Rectal smooth muscle tissue (tissue), 1 donor: Measurements from ENCODE around the gene MUC5AC.

Experiments used
- H3K27ac ChIP-seq: one replicate; pipeline ENCODE4 v1.7.0; 2013; ENCODE audit warnings: low read depth, low read length, inconsistent platforms
- H3K27me3 ChIP-seq: one replicate; pipeline ENCODE4 v1.7.0; 2013; ENCODE audit warnings: low read length; ENCODE audit not compliant: control insufficient read depth, insufficient read depth
- H3K36me3 ChIP-seq: one replicate; pipeline ENCODE4 v1.7.0; 2013; ENCODE audit warnings: low read length; ENCODE audit not compliant: control insufficient read depth, insufficient read depth
- H3K4me1 ChIP-seq: one replicate; pipeline ENCODE4 v1.7.0; 2013; ENCODE audit warnings: low read length; ENCODE audit not compliant: control insufficient read depth, insufficient read depth
- H3K4me3 ChIP-seq: one replicate; pipeline ENCODE4 v1.7.0; 2013; ENCODE audit warnings: low read length
- H3K9ac ChIP-seq: one replicate; pipeline ENCODE4 v1.7.0; 2013; ENCODE audit warnings: low read length

MUC5AC gene

GRCh38 chr11:1126935-1127663 is 30.7 kb upstream of the MUC5AC start:
- Histone ChIP-seq H3K27me3 (peaks cover 3% of the 10 kb centered on the region), H3K9ac (no peak overlapping the region), H3K36me3 (no peaks in the 10 kb centered on the region), H3K4me1 (no peaks in the 10 kb centered on the region), H3K27ac (no peak overlapping the region), H3K4me3 (no peak overlapping the region)

DNA sequence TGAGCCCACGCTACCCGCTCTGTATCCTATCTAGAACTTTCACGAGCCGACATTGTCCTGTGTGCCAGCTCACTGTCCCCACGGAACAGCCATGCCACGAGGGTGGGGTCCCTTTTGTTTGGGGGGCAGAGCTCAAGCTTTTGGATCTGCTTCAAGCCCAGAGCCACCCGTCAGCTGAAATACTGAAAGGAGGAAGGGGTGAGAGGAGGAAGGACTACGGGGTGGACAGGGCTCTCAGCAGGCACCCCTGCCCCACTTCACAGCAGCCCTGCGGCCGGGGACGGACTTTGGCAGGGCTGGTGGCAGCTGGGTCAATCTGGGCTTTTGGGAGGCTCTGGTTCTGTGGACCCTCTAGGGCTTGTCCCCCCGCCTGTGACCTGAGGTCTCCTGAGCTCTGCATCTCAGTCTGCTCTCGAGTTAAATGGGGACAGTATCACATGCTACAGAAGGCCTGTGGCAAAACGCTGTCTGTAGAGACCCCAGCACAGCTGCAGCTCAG is 30.0 kb upstream of the MUC5AC start:
- H3K9ac ChIP-seq, result no peak overlapping the region
- H3K27ac ChIP-seq, result no peak overlapping the region
- H3K4me1 ChIP-seq, result no peaks in the 10 kb centered on the region
- no peaks in the 10 kb centered on the region for H3K36me3 ChIP-seq
- no peak overlapping the region for H3K4me3 ChIP-seq
- H3K27me3 ChIP-seq, result peaks cover 3% of the 10 kb centered on the region

GRCh38 chr11:1128311-1129142 is 29.2 kb upstream of the MUC5AC start:
- no peak overlapping the region for H3K9ac ChIP-seq
- H3K4me3 ChIP-seq, result no peak overlapping the region
- H3K4me1 ChIP-seq, result no peaks in the 10 kb centered on the region
- no peak overlapping the region for H3K27ac ChIP-seq
- peaks cover 3% of the 10 kb centered on the region for H3K27me3 ChIP-seq
- H3K36me3 ChIP-seq, result no peaks in the 10 kb centered on the region

- Histone ChIP-seq H3K4me1 (no peaks in the 10 kb centered on the region), H3K27me3 (peaks cover 3% of the 10 kb centered on the region), H3K27ac (no peak overlapping the region), H3K36me3 (no peaks in the 10 kb centered on the region), H3K4me3 (no peak overlapping the region), H3K9ac (no peak overlapping the region)
Measured at GRCh38 chr11:1129143-1129610, 28.6 kb upstream of the MUC5AC start.

- peaks cover 3% of the 10 kb centered on the region for H3K27me3 ChIP-seq
Measured at GRCh38 chr11:1129611-1130160, 28.1 kb upstream of the MUC5AC start.

DNA sequence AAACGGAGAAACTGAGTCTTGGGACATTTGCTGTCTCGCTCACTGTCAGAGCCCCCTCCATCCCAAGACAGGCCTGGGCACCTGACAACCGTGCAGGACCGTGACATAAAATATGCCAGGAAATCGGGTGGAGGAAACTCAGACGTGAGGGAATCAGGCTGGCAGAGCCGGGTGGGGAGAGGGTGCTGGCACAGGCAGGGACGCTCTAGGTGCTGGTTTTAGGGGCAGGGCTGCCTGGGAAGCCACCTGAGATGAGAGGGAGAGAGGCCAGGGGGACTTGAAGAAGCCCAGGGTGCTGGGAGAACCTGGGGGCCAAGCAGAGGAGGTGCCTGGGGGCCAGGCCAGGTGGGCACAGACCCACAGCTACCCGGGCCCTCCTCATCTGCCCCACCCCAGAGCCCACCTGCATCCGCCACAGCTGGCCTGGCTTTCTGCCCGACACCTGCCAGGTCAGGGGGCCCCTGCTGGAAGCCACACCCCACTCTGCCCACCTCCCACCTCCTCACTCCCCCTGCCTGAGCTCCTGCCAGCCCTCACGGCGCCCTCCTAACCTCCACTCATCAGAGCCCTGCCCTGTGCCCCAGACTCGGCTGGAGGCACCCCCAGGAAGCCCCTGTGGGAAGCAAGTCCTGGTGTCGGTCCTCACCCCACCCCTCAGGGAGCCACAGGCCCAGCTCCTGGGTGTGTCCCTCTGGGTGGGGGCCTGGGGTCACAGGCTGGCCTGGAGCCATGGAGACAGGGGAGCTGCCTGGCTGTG is 27.3 kb upstream of the MUC5AC start:
- no peaks in the 10 kb centered on the region for H3K4me1 ChIP-seq
- peaks cover 3% of the 10 kb centered on the region for H3K27me3 ChIP-seq
- H3K27ac ChIP-seq, result no peak overlapping the region
- no peaks in the 10 kb centered on the region for H3K36me3 ChIP-seq
- no peak overlapping the region for H3K4me3 ChIP-seq
- H3K9ac ChIP-seq, result no peak overlapping the region

More at GRCh38 chr11:1129611-1130160, 28.1 kb upstream of the MUC5AC start:
- Histone ChIP-seq H3K4me1 (no peaks in the 10 kb centered on the region), H3K9ac (no peak overlapping the region), H3K4me3 (no peak overlapping the region), H3K27ac (no peak overlapping the region), H3K36me3 (no peaks in the 10 kb centered on the region)

- Histone ChIP-seq H3K4me3 (no peak overlapping the region), H3K27ac (no peak overlapping the region), H3K36me3 (no peaks in the 10 kb centered on the region), H3K4me1 (no peaks in the 10 kb centered on the region), H3K27me3 (peaks cover 3% of the 10 kb centered on the region), H3K9ac (no peak overlapping the region)
Measured at GRCh38 chr11:1131033-1131911, 26.5 kb upstream of the MUC5AC start.

DNA sequence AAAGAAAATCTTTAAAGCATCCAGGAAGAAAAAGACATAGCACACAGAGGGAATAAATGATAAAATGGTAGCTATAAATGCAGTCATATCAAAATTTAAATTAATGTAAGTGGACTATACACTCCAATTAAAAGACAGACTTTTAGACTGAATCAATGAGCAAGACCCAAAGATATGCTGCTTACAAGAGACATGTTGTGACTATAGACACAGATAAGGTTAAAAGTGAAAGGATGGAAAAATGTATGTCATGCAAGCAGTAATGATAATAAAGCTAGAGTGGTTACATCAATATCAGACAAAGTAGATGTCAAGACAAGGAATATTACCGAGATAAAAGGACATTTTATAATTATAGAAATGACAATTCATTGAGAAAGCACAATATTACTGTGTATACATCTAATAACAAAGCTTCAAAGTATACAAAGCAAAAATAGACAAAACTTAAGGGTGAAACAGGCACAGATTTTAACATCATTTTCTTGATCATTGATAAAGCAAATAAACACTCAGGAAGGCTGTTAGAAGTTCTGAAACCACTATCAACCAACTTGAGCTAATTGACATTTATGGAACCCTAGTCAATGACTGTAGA is 22.8 kb upstream of the MUC5AC start:
- no peak overlapping the region for H3K27ac ChIP-seq
- no peaks in the 10 kb centered on the region for H3K36me3 ChIP-seq
- no peaks in the 10 kb centered on the region for H3K27me3 ChIP-seq
- H3K4me1 ChIP-seq, result no peaks in the 10 kb centered on the region
- H3K9ac ChIP-seq, result no peak overlapping the region
- H3K4me3 ChIP-seq, result no peak overlapping the region

DNA sequence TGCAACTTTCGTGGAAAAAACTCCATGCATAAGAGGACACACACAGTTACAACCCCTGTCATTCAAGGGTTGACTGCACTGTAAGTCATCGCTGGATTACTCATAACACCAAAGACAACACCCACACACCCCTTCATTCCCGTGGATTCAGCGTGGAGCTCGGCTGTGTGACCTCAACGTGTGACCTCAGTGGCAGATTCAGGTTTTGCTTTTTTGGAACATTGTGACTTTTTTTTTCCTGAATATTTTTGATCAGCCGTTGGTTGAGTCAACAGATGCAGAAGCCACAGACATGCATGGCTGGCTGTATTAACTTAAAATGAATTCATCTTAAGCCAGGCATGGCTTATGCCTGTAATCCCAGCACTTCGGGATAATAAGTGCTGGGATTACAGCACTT is 19.7 kb upstream of the MUC5AC start:
- Histone ChIP-seq H3K27ac (no peak overlapping the region), H3K4me1 (no peaks in the 10 kb centered on the region), H3K36me3 (no peaks in the 10 kb centered on the region), H3K9ac (no peak overlapping the region), H3K27me3 (no peaks in the 10 kb centered on the region), H3K4me3 (no peak overlapping the region)

GRCh38 chr11:1139441-1140083 is 18.2 kb upstream of the MUC5AC start:
- H3K36me3 ChIP-seq, result no peaks in the 10 kb centered on the region
- no peak overlapping the region for H3K27ac ChIP-seq
- H3K4me1 ChIP-seq, result no peaks in the 10 kb centered on the region
- no peak overlapping the region for H3K4me3 ChIP-seq
- H3K9ac ChIP-seq, result no peak overlapping the region
- H3K27me3 ChIP-seq, result no peaks in the 10 kb centered on the region
